HepG2 (cell line): ENCODE measurements around the gene TLN1.

Experiments used
- CTCF ChIP-seq: sonication (generic); formaldehyde crosslinking; IDR thresholded peaks from 2 replicates; pipeline ENCODE4 v1.5.0; 2020; ENCODE audit warnings: mild to moderate bottlenecking, missing genetic modification reagents, moderate library complexity
- KAT7 ChIP-seq: IDR thresholded peaks from 2 replicates; pipeline ENCODE4 v1.6.1; 2018; ENCODE audit warnings: borderline replicate concordance, missing compliant biosample characterization
- MAZ ChIP-seq, 2 experiments: sonication (generic) in 1 of 2; formaldehyde crosslinking in 1 of 2; IDR thresholded peaks; 2 replicates each; pipeline versions ENCODE4 v1.5.0 to v1.6.1; 2012 to 2020; ENCODE audit warnings: low read depth in 2 of 2, mild to moderate bottlenecking in 2 of 2, borderline replicate concordance in 1 of 2, improper control_type of control experiment in 1 of 2, low read length in 1 of 2, missing genetic modification reagents in 1 of 2, moderate library complexity in 1 of 2
- NR2C2 ChIP-seq: sonication (generic); formaldehyde crosslinking; IDR thresholded peaks from 2 replicates; pipeline ENCODE4 v1.4.0; 2020; ENCODE audit warnings: missing genetic modification reagents, mild to moderate bottlenecking, moderate library complexity, borderline replicate concordance
- XBP1 ChIP-seq: sonication (generic); formaldehyde crosslinking; IDR thresholded peaks from 2 replicates; pipeline ENCODE4 v1.5.0; 2020; ENCODE audit warnings: missing genetic modification reagents
- ZNF567 ChIP-seq: sonication (generic); formaldehyde crosslinking; IDR thresholded peaks from 2 replicates; pipeline ENCODE4 v1.8.1; 2023; ENCODE audit warnings: mild to moderate bottlenecking, missing genetic modification reagents, borderline replicate concordance

- TF ChIP-seq NR2C2 (no peak), MAZ (IDR thresholded peaks at IDR 0.05; ENCODE audit: borderline replicate concordance, low read depth, low read length) (no peak), MAZ (CRISPR knock-in tag; IDR thresholded peaks at IDR 0.05; ENCODE audit: low read depth) (no peak), KAT7 (CRISPR knock-in tag) (no peak), XBP1 (CRISPR knock-in tag) (no peak), CTCF (CRISPR knock-in tag) (no peak), ZNF567 (no peak)
Observed at GRCh38 chr9:35710818-35711500, 21.0 kb downstream of the TLN1 start.
